ENCODE results near the gene SETD7.

- TF ChIP-seq MYC (IDR thresholded peaks at IDR 0.05; ENCODE audit: low read depth, low read length) = no peak
- TF ChIP-seq CTCF (IDR thresholded peaks at IDR 0.05; ENCODE audit: low read depth, low read length) = no peak
These were observed 54.9 kb downstream of the SETD7 start for GRCh38 chr4:139501117-139501516.

All from NB4 (cell line).